ENCODE results near the gene CCSER1. TPM values are rescaled to one million over a fixed set of nuclear protein-coding genes. Genes with fewer than 3 reads are reported as not detected.

CCSER1 gene
- total and polyA plus RNA-seq, 8 donors: 2.0 to 9.0 (median 4.2) TPM

- no peak overlapping the region for H3K4me3 ChIP-seq
- no peaks in the 10 kb centered on the region for H3K27me3 ChIP-seq
- no peaks in the 10 kb centered on the region for H3K36me3 ChIP-seq
- intact Hi-C loops (cut with DNase I): no loop called here
- no peaks in the 10 kb centered on the region for H3K4me1 ChIP-seq
- no peaks in the 10 kb centered on the region for H3K9me3 ChIP-seq
- no peak overlapping the region for H3K27ac ChIP-seq
- DNase-seq (no peak), ATAC-seq (no peak)
- TF ChIP-seq CTCF (IDR thresholded peaks at IDR 0.05): no peak
These were observed 606.0 kb downstream of the CCSER1 start for GRCh38 chr4:90733211-90733610.

GRCh38 chr4:90745176-90745575, 618.0 kb downstream of the CCSER1 start:
- H3K9me3 ChIP-seq: peaks cover 0 to 3% of the 10 kb centered on the region in 2 donors
- TF ChIP-seq CTCF (IDR thresholded peaks at IDR 0.05): no peak
- ATAC-seq: no peak

GRCh38 chr4:90753068-90753467, 625.9 kb downstream of the CCSER1 start:
- peaks cover 0 to 4% of the 10 kb centered on the region in 2 donors for H3K9me3 ChIP-seq
- intact Hi-C loops (cut with DNase I): no loop called here
- H3K4me3 ChIP-seq: no peak overlapping the region
- H3K27ac ChIP-seq: no peak overlapping the region
- no peak for DNase-seq
- H3K4me1 ChIP-seq: no peaks in the 10 kb centered on the region
- no peaks in the 10 kb centered on the region for H3K36me3 ChIP-seq
- no peak for TF ChIP-seq CTCF (IDR thresholded peaks at IDR 0.05)
- no peaks in the 10 kb centered on the region for H3K27me3 ChIP-seq
- no peak for ATAC-seq

More at GRCh38 chr4:90745176-90745575, 618.0 kb downstream of the CCSER1 start:
- Histone ChIP-seq H3K27me3 (no peaks in the 10 kb centered on the region), H3K36me3 (no peaks in the 10 kb centered on the region), H3K4me1 (no peaks in the 10 kb centered on the region), H3K4me3 (no peak overlapping the region), H3K27ac (no peak overlapping the region)
- intact Hi-C loops (cut with DNase I): no loop called here
- no peak for DNase-seq

GRCh38 chr4:90757534-90758060, 630.4 kb downstream of the CCSER1 start:
- Histone ChIP-seq H3K27me3 (no peaks in the 10 kb centered on the region), H3K4me3 (no peak overlapping the region), H3K27ac (no peak overlapping the region), H3K9me3 (no peaks in the 10 kb centered on the region), H3K36me3 (no peaks in the 10 kb centered on the region), H3K4me1 (no peaks in the 10 kb centered on the region)
- peak in 2 of 4 donors; percentile 37 to 68 for DNase-seq
- TF ChIP-seq CTCF (IDR thresholded peaks at IDR 0.05): no peak
- intact Hi-C loops (cut with DNase I): no loop called here
- peak; percentile 86 for ATAC-seq

- ATAC-seq (no peak), DNase-seq (no peak)
- Histone ChIP-seq H3K36me3 (no peaks in the 10 kb centered on the region), H3K9me3 (no peaks in the 10 kb centered on the region), H3K4me1 (no peaks in the 10 kb centered on the region), H3K27ac (no peak overlapping the region), H3K4me3 (no peak overlapping the region), H3K27me3 (no peaks in the 10 kb centered on the region)
- TF ChIP-seq CTCF (IDR thresholded peaks at IDR 0.05): no peak
- intact Hi-C loops (cut with DNase I): no loop called here
These were observed 632.9 kb downstream of the CCSER1 start for GRCh38 chr4:90760059-90760458.
